Right forelimb (tissue), 1 donor: ENCODE measurements around the gene CNNM4.
A peak's percentile ranks its signal among the peaks of the same experiment; 100 is the strongest.

Source experiments
- DNase-seq: peaks from one replicate; pipeline ENCODE4 v3.0.0-alpha.2; 2018

The CNNM4 gene

GRCh38 chr2:96815326-96816126 lies 54.8 kb downstream of the CNNM4 start:
- DNase-seq, result no peak

GRCh38 chr2:96816127-96816835 lies 55.6 kb downstream of the CNNM4 start, which contains the start of gene CNNM3:
TSS of gene CNNM3 (plus strand) at chr2:96816268. CDS start at chr2:96816278, 10 bp downstream.
- DNase-seq, result peak; percentile 97

DNA sequence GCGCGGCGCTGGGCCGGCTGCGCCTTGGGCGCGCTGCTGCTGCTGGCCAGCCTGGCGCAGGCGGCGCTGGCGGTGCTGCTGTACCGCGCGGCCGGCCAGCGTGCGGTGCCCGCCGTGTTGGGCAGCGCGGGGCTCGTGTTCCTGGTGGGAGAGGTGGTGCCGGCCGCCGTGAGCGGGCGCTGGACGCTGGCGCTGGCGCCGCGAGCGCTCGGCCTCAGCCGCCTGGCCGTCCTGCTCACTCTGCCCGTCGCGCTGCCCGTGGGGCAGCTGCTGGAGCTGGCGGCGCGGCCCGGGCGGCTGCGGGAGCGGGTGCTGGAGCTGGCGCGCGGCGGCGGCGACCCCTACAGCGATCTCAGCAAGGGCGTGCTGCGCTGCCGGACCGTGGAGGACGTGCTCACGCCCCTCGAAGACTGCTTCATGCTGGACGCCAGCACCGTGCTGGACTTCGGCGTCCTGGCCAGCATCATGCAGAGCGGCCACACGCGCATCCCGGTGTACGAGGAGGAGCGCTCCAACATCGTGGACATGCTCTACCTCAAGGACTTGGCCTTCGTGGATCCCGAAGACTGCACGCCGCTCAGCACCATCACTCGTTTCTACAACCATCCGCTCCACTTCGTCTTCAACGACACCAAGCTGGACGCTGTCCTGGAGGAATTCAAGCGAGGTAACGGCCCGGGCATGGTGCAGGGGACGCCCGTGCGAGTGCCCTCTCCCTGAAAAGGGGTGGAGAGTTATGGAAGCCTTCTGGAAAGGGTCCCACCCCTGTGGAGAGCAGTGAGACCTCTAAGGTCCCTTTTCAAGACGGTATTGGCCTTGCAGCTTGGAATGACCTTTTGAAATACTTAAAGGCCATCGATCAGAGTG lies 56.4 kb downstream of the CNNM4 start:
- DNase-seq, result no peak

DNA sequence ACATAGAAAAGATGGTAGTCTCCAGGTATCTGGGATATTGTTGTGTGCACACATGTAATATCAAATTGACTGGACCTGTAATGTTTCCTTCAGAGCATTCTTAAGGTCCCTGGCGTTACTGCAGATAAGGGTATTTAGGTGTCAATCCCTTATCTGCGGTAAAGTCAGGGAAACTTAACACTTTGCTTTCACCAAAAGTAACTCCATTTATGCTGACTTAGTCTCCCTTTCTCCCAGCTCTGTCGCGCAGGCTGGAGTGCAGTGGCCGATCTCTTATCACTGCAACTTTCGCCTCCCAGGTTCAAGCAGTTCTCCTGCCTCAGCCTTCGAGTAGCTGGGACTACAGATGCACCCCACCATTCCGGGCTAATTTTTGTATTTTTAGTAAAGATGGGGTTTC lies 57.2 kb downstream of the CNNM4 start:
- no peak for DNase-seq

DNA sequence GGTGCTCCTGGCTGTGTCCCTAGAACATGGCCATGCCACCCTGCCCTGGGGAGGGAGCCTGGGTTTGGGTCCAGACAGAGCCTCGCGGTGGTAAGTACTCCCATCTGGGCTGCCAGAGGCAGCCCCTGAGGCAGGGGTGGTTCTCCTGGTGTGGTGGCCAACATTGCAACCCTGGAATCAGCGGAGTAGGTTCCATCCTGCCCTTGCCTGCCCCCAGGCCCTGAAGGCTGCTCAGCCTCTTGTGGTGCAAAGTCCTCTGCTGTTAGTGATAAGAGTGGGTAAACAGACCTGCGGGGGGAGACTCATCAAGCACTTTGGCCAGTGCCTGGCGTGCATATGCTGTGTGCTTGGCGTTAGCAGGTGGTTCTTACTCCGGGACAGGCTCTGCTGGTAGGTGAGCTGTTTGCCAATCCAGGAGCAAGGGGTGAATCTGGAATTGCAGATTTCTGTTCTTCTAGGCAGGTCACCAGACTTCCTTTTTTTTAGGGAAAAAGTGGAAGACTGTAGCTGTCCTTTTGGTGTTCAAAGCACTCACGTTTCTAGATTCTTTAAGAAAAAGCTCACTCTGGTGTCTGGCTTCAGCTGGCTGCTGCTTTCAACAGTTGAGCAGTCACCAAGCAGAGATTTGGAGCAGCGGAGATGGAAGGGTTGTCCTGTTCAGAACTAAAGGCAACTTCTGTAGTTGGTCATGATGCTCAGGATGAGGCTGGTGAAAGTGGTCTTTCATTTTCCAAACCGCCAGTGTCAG lies 58.6 kb downstream of the CNNM4 start:
- DNase-seq, result no peak

- no peak for DNase-seq
Measured at GRCh38 chr2:96819876-96820511, 59.3 kb downstream of the CNNM4 start.

DNA sequence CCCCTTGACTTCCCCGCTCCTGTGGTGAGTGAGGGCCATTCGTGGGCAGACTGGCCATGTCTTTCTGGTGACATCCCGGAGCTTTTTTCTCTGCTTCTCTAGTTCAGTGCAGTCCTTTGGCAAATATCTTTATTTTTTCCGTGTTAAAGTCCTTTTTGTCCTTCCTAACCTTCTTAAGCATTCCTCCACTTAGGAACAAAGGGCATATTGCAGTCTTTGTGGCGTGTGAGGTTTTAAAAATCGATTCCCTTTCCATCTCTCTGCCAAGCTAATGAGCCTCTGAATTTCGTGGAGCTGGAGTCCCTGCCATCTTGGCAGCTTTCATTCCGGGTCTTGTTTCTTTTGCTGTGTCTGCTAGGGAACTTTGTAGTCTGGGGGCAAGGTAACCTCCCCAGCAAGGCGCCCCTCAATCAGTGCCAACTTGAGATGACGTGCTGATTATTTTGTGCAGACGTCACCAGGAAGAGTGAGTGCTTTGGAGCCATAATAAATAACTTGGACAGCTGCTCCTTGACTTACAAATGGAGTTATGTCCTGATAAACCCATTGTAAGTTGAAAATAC lies 60.5 kb downstream of the CNNM4 start:
- no peak for DNase-seq

- no peak for DNase-seq
Measured at GRCh38 chr2:96822786-96823185, 62.1 kb downstream of the CNNM4 start.

DNA sequence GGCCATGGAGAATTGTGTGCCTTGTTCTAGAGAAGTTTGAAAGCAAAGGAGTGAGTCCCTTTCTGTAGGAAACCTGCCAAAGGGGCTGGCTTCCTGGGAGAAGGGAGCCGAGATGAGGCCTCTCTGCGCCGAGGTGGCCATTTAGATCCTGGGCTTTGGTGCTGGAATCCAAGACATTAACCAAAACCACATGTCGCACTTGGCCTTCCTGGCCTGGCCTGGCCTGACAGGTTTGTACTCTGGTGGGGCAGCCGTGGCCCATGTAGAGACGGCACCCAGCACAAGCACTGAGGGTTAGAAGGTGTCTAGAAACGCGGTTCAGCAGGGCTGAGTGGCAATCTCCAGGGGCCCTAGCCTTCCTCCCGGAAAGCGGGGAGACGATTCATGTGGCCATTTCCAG lies 62.5 kb downstream of the CNNM4 start:
- no peak for DNase-seq

- DNase-seq, result no peak
Measured at GRCh38 chr2:96824079-96824870, 63.6 kb downstream of the CNNM4 start.

DNA sequence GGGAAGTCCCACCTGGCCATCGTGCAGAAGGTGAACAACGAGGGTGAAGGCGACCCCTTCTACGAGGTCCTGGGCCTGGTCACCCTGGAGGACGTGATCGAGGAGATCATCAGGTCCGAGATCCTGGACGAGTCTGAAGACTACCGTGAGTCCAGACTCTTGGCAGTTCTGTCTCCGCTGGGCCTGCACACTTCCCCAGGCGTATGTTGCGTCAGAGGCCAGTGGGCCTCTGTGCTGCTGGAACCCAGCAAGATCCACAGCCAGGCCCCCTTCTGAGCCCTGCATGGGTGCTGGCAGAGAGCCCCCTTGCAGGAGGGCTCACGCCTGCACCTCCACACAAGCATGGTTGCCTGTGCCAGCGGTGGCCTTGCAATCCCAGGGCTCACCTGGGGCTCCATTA lies 64.4 kb downstream of the CNNM4 start:
- DNase-seq, result no peak

DNA sequence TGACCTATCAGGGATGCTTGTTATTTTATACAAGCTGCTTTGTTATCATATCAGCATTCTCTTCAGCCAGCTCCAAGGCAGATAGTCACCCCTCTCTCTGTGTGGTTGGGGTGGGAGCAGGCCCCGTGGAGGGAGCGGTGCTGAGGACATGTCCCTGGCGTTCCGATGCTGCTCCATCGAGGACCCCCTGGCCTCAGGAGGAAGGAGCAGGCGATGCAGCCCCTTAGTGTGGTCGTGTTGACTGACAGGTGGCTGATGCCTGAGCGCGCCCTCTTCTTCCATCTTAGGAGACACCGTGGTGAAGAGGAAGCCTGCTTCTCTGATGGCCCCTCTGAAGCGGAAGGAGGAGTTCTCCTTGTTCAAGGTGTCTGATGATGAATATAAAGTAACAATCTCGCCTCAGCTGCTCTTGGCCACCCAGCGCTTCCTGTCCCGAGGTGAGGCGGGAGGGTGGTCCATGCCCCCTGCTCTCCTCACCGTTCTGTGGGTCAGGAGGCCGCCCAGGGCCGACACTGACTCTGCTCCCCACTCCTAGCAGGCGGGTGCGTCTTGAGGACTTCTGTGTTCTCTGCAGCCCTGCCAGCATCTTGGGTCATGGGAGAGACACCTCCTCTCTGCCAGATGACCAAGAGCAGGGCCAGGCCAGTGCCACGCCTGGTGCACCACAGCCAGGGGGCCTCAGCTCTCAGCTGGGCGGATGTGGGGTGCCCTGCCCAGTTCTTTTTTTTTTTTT lies 66.0 kb downstream of the CNNM4 start:
- DNase-seq, result no peak

DNA sequence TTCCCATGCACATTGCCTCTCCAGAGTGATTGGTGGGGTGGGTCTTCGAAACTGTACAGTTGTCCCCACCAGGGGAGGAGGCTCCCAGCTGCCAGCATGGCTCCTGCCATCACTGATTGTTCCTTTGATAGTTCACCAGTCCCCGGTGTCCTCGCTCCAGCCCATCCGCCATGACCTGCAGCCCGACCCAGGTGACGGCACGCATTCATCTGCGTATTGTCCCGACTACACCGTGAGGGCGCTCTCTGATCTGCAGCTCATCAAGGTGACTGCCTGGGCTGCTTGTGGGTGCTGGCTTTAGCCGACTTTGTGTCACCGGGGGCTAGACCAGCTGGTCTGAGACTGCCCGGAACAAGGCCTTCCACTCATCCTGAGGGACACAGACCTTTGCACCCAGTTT lies 67.7 kb downstream of the CNNM4 start:
- DNase-seq, result no peak

GRCh38 chr2:96828874-96829273 lies 68.2 kb downstream of the CNNM4 start:
- DNase-seq, result no peak

- no peak for DNase-seq
Measured at GRCh38 chr2:96830044-96830562, 69.4 kb downstream of the CNNM4 start.

DNA sequence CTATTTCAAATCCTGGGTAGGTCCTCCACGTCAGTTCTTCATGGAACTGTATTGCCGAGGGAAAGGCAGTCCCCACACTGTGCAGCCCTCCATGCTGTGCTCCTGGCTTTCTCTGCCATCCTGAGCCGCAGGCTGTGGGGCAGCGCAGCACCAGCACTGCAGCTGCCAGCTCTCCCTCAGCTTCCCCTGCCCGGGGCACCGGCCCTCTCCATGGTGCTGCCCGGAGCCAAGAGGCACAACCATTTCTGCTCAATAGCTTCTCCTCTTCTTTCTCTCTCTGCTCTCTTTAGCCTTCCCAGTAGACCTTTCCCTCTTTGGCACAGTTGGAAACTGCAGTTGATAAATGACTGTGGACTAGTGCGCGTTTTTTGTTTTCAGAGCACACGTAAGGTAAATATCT lies 71.0 kb downstream of the CNNM4 start:
- DNase-seq, result no peak

- no peak for DNase-seq
Measured at GRCh38 chr2:96832408-96832753, 71.7 kb downstream of the CNNM4 start.

- DNase-seq, result peak; percentile 64
Measured at GRCh38 chr2:96832754-96833507, 72.2 kb downstream of the CNNM4 start.

- DNase-seq, result no peak
Measured at GRCh38 chr2:96835830-96836229, 75.1 kb downstream of the CNNM4 start.
